CD4-positive, alpha-beta memory T cell (primary cell): ENCODE measurements around the gene HTR7. TPM values are rescaled to one million over a fixed set of nuclear protein-coding genes. Genes with fewer than 3 reads are reported as not detected.
A peak's percentile ranks its signal among the peaks of the same experiment; 100 is the strongest.

Source experiments
- CTCF ChIA-PET: fragments of 350-600 bp; sonication (Branson Sonifier 250); formaldehyde crosslinking; loops from one replicate; lab custom pipeline; 2021; ENCODE audit warnings: inconsistent platforms; ENCODE audit not compliant: partially characterized antibody; lab: Charles Lee
- POLR2A ChIA-PET: fragments of 350-600 bp; sonication (Branson Sonifier 250); formaldehyde crosslinking; loops from one replicate; lab custom pipeline; 2021; ENCODE audit not compliant: partially characterized antibody; lab: Charles Lee
- DNase-seq, 5 donors: peaks; one replicate each; pipeline versions ENCODE4 v3.0.0 to v3.0.0-alpha.2; 2020 to 2022; ENCODE audit warnings: mixed read lengths in 1 of 5
- H3K27ac ChIP-seq: one replicate; pipeline ENCODE4 v1.7.0; 2013; ENCODE audit warnings: low read depth, low read length
- H3K27me3 ChIP-seq: 2 replicates; pipeline ENCODE4 v1.7.0; 2013; ENCODE audit warnings: mild to moderate bottlenecking, low read length, moderate library complexity; ENCODE audit not compliant: insufficient read depth
- H3K36me3 ChIP-seq: 2 replicates; pipeline ENCODE4 v1.7.0; 2013; ENCODE audit warnings: mild to moderate bottlenecking, low read length, moderate library complexity; ENCODE audit not compliant: insufficient read depth
- H3K4me1 ChIP-seq: 2 replicates; pipeline ENCODE4 v1.7.0; 2013; ENCODE audit warnings: mild to moderate bottlenecking, low read length, moderate library complexity; ENCODE audit not compliant: insufficient read depth
- H3K4me3 ChIP-seq, 2 donors: one replicate each; pipeline ENCODE4 v1.7.0; 2013; ENCODE audit warnings: low read length in 2 of 2, mild to moderate bottlenecking in 1 of 2
- H3K9me3 ChIP-seq, 2 donors: one replicate each; pipeline ENCODE4 v1.7.0; 2013; ENCODE audit warnings: low read length in 2 of 2, control low read depth in 1 of 2; ENCODE audit not compliant: control insufficient read depth in 1 of 2
- H3K27ac Mint-ChIP-seq, 7 donors: one replicate each; pipeline ENCODE4 v1.8.0; 2020 to 2021; ENCODE audit warnings: mixed read lengths in 7 of 7, mild to moderate bottlenecking in 6 of 7, inconsistent platforms in 3 of 7, moderate library complexity in 3 of 7
- H3K27me3 Mint-ChIP-seq, 2 donors: one replicate each; pipeline ENCODE4 v1.8.0; 2020 to 2021; ENCODE audit warnings: mixed read lengths in 2 of 2
- H3K36me3 Mint-ChIP-seq, 2 donors: one replicate each; pipeline ENCODE4 v1.8.0; 2020 to 2021; ENCODE audit warnings: mixed read lengths in 2 of 2, inconsistent platforms in 1 of 2, mild to moderate bottlenecking in 1 of 2
- H3K4me1 Mint-ChIP-seq, 4 donors: one replicate each; pipeline ENCODE4 v1.8.0; 2020 to 2021; ENCODE audit warnings: mixed read lengths in 4 of 4, mild to moderate bottlenecking in 1 of 4
- H3K4me3 Mint-ChIP-seq, 8 donors: one replicate each; pipeline ENCODE4 v1.8.0; 2020 to 2021; ENCODE audit warnings: mixed read lengths in 8 of 8, mild to moderate bottlenecking in 7 of 8, moderate library complexity in 6 of 8, inconsistent platforms in 3 of 8
- H3K9me3 Mint-ChIP-seq, 8 donors: one replicate each; pipeline ENCODE4 v1.8.0; 2020 to 2021; ENCODE audit warnings: mixed read lengths in 8 of 8, mild to moderate bottlenecking in 5 of 8, inconsistent platforms in 3 of 8, moderate library complexity in 1 of 8
- intact Hi-C: fragments of 100-400 bp; cut with micrococcal nuclease; formaldehyde crosslinking; loops from one replicate; pipeline ENCODE4 v1.15.1; 2023
- polyA plus RNA-seq, 2 donors: library from polyadenylated mRNA; unstranded; fragments of 300-500 nt; fragmentation: Illumina TruSeq; gene quantifications; one replicate each; pipeline ENCODE4 v1.2.3, GENCODE V29; 2021
- total RNA-seq, 2 experiments: library from RNA; stranded (reverse); gene quantifications; one replicate each; pipeline ENCODE4 v1.2.3, GENCODE V29; 2021

HTR7 gene
- total and polyA plus RNA-seq, 4 experiments from 2014 or later = not detected

DNA sequence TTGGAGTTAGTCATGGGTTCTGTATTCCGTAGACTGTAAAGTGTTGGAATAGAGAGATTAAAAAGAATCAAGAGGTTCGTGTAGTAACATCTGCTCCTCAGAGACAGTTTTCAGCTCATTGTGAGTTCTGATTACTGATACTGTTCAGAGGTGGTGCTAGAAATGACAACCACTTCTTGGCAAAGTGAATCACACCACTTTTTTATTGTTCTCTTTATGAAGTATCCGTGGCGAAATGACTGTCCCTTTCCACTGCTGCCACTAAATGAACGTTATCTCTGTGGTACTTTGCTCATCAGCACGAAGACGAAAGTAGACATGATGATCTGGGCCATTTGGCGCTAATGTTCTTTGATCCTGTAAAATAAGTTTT, 14.8 kb upstream of the HTR7 start:
- Mint-ChIP-seq H3K36me3 (peaks cover 18 to 35% of the 10 kb centered on the region in 2 donors), H3K9me3 (peaks cover 0 to 6% (median 0%) of the 10 kb centered on the region in 8 donors), H3K4me1 (peaks cover 21 to 41% (median 32%) of the 10 kb centered on the region in 4 donors), H3K27me3 (peaks cover 12 to 13% of the 10 kb centered on the region in 2 donors), H3K27ac (peak overlapping the region in 6 of 7 donors; percentile 81 to 96 (median 95)), H3K4me3 (peak overlapping the region; percentile 97 to 100 (median 98))
- Histone ChIP-seq H3K4me3 (peak overlapping the region; percentile 80 to 91), H3K9me3 (no peaks in the 10 kb centered on the region), H3K36me3 (peaks cover 23% of the 10 kb centered on the region), H3K27me3 (no peaks in the 10 kb centered on the region), H3K27ac (peak overlapping the region; percentile 65), H3K4me1 (peaks cover 30% of the 10 kb centered on the region)
- intact Hi-C loops = loop anchor here (1.0 to 10.0 kb wide), 7 partner anchors 290 to 1170 kb away; partner anchors contain the start of genes HECTD2, KIF20B, PCGF5 and PPP1R3C
- DNase-seq = no peak
- CTCF ChIA-PET = interaction anchor here (1.1 to 3.9 kb wide), 7 partner anchors 7 to 378 kb away, joined by 3 to 36 read pairs (median 10); partner anchors contain the start of gene HTR7
- POLR2A ChIA-PET = interaction anchor here (1.5 kb wide), 1 partner anchor 15 kb away, joined by 7 read pairs; the partner anchor contains the start of gene HTR7

DNA sequence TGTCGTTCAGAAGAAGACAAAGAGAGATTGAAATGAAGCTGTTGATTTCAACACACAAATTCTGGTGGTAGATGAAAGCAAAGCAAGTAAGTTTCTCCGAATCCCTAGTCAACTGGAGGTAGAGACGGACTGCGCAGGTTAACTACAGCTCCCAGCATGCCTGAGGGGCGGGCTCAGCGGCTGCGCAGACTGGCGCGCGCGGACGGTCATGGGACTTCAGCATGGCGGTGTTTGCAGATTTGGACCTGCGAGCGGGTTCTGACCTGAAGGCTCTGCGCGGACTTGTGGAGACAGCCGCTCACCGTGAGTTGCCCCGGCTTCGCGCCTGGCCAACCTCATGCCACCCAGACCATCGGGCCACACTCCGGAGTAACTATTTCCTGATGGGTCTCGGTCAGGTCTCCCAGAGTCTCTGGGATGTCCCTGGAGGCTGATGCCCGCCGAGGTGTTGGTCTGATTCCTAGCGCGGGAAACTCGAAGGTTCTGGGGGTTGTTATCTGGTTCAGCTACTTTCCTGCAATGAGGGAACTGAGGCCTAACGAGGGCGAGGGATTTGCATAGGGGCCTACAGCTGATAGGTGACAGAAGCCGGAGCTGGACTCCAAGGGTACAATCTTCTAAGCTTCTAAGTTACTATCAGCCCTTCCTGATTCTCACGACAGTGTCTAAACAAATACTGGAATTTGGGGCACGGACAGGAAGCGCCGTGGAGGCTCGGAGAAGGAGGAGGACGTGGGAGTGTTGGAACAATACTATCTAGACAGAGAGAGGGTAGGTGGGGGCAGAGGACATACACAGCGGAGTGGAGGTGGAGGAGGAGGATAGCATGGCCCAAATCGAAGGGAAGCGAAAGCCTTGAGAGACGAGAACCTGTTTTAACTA, 14.2 kb upstream of the HTR7 start, which contains the start of gene RPP30:
Gene RPP30, plus strand, starts transcription at position 209 of the 882 bp plus-strand sequence. Its CDS starts 13 bp downstream, at position 222.
- Mint-ChIP-seq H3K36me3 (peaks cover 12 to 28% of the 10 kb centered on the region in 2 donors), H3K4me1 (peaks cover 21 to 41% (median 32%) of the 10 kb centered on the region in 4 donors), H3K27ac (peak within 1 kb of the TSS; percentile 81 to 96 (median 95)), H3K27me3 (peaks cover 13 to 18% of the 10 kb centered on the region in 2 donors), H3K4me3 (peak within 1 kb of the TSS; percentile 97 to 100 (median 98)), H3K9me3 (peaks cover 0 to 6% (median 0%) of the 10 kb centered on the region in 8 donors)
- peak; percentile 78 to 81 (median 79) for DNase-seq
- no peaks in the 10 kb centered on the region for H3K27me3 ChIP-seq
- peak within 1 kb of the TSS; percentile 65 for H3K27ac ChIP-seq
- peak within 1 kb of the TSS; percentile 80 to 91 for H3K4me3 ChIP-seq
- peaks cover 19% of the 10 kb centered on the region for H3K36me3 ChIP-seq
- ChIA-PET POLR2A (interaction anchor here (0.8 to 1.5 kb wide), 4 partner anchors 14 to 1171 kb away, joined by 3 to 7 read pairs (median 4); partner anchors contain the start of genes HTR7 and KIF20B), CTCF (interaction anchor here (1.1 to 3.9 kb wide), 9 partner anchors 8 to 506 kb away, joined by 3 to 36 read pairs (median 7); partner anchors contain the start of gene HTR7)
- intact Hi-C loops = loop anchor here (1.0 to 10.0 kb wide), 10 partner anchors 15 to 1419 kb away; partner anchors contain the start of genes CPEB3, HECTD2, KIF20B and MARCHF5
- H3K9me3 ChIP-seq = no peaks in the 10 kb centered on the region
- H3K4me1 ChIP-seq = peaks cover 30% of the 10 kb centered on the region

DNA sequence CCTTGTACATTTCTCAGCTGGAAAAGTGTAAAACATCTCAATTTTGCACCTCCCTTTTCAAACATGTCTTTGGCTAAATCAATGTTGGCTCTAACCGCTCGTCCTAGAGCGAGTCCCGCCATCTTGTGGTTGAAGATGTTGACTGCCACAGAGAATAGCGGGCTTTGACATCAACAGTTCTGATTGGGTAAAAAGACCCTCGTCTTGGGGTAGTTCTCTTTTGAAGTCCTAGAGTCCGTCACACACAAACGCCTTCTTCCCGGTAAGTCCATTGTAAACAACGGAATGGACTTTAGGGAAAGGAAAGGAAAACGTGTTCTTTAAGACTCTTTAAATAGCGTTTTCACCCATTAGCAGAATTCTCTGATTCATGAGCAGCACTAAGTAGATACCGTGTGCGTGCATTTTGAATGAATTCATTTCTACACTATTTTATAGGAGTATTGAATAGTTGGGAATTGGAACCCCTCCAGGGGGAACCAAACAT, 13.5 kb upstream of the HTR7 start:
- peak overlapping the region; percentile 97 to 100 (median 98) for H3K4me3 Mint-ChIP-seq
- H3K27me3 Mint-ChIP-seq = peaks cover 15 to 19% of the 10 kb centered on the region in 2 donors
- Histone ChIP-seq H3K9me3 (no peaks in the 10 kb centered on the region), H3K27me3 (peaks cover 3% of the 10 kb centered on the region), H3K4me3 (peak overlapping the region; percentile 80 to 91), H3K27ac (peak overlapping the region; percentile 65), H3K4me1 (peaks cover 30% of the 10 kb centered on the region), H3K36me3 (peaks cover 14% of the 10 kb centered on the region)
- ChIA-PET POLR2A (interaction anchor here (0.8 to 1.5 kb wide), 4 partner anchors 13 to 1170 kb away, joined by 3 to 7 read pairs (median 4); partner anchors contain the start of genes HTR7 and KIF20B), CTCF (interaction anchor here (1.1 to 3.9 kb wide), 9 partner anchors 8 to 507 kb away, joined by 3 to 36 read pairs (median 7); partner anchors contain the start of gene HTR7)
- intact Hi-C loops = loop anchor here (1.0 to 10.0 kb wide), 9 partner anchors 14 to 1419 kb away; partner anchors contain the start of genes CPEB3, HECTD2, KIF20B and MARCHF5
- peak overlapping the region; percentile 81 to 96 (median 95) for H3K27ac Mint-ChIP-seq
- peaks cover 21 to 41% (median 32%) of the 10 kb centered on the region in 4 donors for H3K4me1 Mint-ChIP-seq
- H3K9me3 Mint-ChIP-seq = peaks cover 0 to 6% (median 0%) of the 10 kb centered on the region in 8 donors
- H3K36me3 Mint-ChIP-seq = peaks cover 5 to 21% of the 10 kb centered on the region in 2 donors
- peak; percentile 37 to 50 (median 48) for DNase-seq

DNA sequence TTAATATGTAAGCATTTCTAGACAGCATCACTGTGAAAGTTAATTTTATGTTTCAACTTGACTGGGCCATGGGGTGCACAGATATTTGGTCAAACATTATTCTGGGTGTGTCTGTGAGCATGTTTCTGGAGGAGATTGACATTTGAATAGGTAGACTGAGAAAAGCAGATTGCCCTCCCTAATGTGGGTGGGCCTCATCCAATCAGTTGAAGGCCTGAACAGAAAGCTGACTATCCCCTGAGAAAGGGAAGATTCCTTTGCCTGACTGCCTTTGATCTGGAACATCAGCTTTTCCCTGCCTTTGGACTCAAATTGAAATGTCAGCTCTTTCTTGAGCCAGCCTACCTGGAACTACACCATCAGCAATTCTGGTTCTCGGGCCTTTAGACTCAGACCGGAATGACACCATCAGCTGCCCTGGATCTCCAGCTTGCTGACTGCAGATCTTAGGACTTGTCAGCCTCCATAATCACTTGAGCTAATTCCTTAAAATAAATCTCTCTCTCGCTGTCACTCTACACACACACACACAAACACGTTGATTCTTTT, 8.3 kb upstream of the HTR7 start:
- POLR2A ChIA-PET = interaction anchor here (0.7 to 1.6 kb wide), 2 partner anchors 10 to 1144 kb away, joined by 3 read pairs; no protein-coding TSS in a partner anchor
- H3K4me3 Mint-ChIP-seq = no peak overlapping the region
- peaks cover 28 to 35% of the 10 kb centered on the region in 2 donors for H3K27me3 Mint-ChIP-seq

DNA sequence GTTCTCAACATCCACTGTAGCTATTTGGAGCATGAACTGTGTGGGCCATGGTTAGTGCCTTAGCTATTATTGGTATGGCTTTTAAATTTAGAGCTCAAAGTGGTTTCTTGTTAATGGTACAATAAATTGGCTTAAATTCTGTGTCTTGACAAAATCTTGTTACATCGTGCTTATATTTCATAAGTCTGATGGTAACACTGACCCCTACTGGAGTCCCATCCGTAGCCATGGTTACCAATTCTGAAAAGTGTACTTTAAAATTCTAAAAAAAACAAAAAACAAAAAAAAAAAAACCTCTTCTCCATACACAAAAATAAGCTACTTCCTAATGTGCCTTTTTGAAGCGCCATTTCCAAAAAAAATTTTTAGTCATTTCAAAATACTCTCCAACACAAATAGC, 7.6 kb upstream of the HTR7 start:
- peaks cover 26 to 35% of the 10 kb centered on the region in 2 donors for H3K27me3 Mint-ChIP-seq
- peak in 1 of 5 donors; percentile 7 for DNase-seq

More for the DNA sequence above, 8.3 kb upstream of the HTR7 start:
- H3K4me1 Mint-ChIP-seq = peaks cover 4 to 9% (median 7%) of the 10 kb centered on the region in 4 donors
- CTCF ChIA-PET = interaction anchor here (0.7 to 3.2 kb wide), 11 partner anchors 9 to 1767 kb away, joined by 3 to 19 read pairs (median 5); partner anchors contain the start of gene HTR7
- peaks cover 0 to 5% (median 0%) of the 10 kb centered on the region in 8 donors for H3K9me3 Mint-ChIP-seq
- Histone ChIP-seq H3K36me3 (no peaks in the 10 kb centered on the region), H3K4me3 (no peak overlapping the region), H3K27ac (no peak overlapping the region), H3K9me3 (no peaks in the 10 kb centered on the region), H3K4me1 (peaks cover 4% of the 10 kb centered on the region), H3K27me3 (peaks cover 9% of the 10 kb centered on the region)
- no peak for DNase-seq
- no peaks in the 10 kb centered on the region for H3K36me3 Mint-ChIP-seq
- intact Hi-C loops = no loop called here
- H3K27ac Mint-ChIP-seq = no peak overlapping the region

DNA sequence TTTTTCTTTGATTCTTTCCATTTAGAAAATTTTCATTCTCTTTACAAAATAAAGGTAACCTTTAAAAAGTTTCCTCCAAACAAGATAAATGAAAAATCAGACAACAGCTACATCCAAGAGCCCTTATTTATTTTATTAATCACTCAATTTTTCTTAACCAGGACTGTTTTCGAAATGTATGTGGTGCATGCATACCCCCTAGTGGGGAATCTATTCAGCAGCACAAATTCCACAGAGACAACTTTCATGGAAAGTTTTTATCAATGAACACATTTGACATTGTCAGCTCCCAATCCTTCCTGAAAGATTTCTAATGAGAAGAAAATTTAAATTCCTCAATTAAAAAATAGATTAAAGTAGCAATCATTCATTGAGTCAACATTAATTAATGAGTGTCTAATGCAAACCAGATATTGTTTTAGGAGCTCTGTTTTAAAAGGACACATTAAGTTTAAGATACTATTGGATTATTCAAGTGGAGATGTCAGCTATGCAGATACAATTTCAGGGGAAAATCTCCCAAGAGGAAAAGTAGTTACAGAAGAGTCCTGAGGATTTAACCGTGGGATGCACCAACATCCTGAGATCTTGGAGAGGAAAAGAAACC, 5.2 kb upstream of the HTR7 start:
- H3K4me3 ChIP-seq = no peak overlapping the region
- ChIA-PET POLR2A (no interaction called here), CTCF (interaction anchor here (1.1 to 2.3 kb wide), 7 partner anchors 10 to 1072 kb away, joined by 3 to 10 read pairs (median 3); partner anchors contain the start of gene RPP30)
- H3K4me1 Mint-ChIP-seq = peaks cover 0 to 6% (median 3%) of the 10 kb centered on the region in 4 donors
- H3K9me3 ChIP-seq = no peaks in the 10 kb centered on the region
- no peaks in the 10 kb centered on the region for H3K4me1 ChIP-seq
- peaks cover 15% of the 10 kb centered on the region for H3K27me3 ChIP-seq
- H3K9me3 Mint-ChIP-seq = no peaks in the 10 kb centered on the region
- H3K36me3 ChIP-seq = no peaks in the 10 kb centered on the region
- H3K27ac ChIP-seq = no peak overlapping the region
- H3K4me3 Mint-ChIP-seq = no peak overlapping the region
- intact Hi-C loops = loop anchor here (1.0 kb wide), 2 partner anchors 112 to 1070 kb away; no protein-coding TSS in a partner anchor
- no peak overlapping the region for H3K27ac Mint-ChIP-seq
- peaks cover 21 to 29% of the 10 kb centered on the region in 2 donors for H3K27me3 Mint-ChIP-seq
- H3K36me3 Mint-ChIP-seq = peaks cover 0 to 1% of the 10 kb centered on the region in 2 donors
- peak in 3 of 5 donors; percentile 10 to 26 (median 14) for DNase-seq

More for the DNA sequence above, 7.6 kb upstream of the HTR7 start:
- Histone ChIP-seq H3K4me3 (no peak overlapping the region), H3K27ac (no peak overlapping the region), H3K4me1 (no peaks in the 10 kb centered on the region), H3K27me3 (peaks cover 9% of the 10 kb centered on the region), H3K36me3 (no peaks in the 10 kb centered on the region), H3K9me3 (no peaks in the 10 kb centered on the region)
- Mint-ChIP-seq H3K36me3 (no peaks in the 10 kb centered on the region), H3K4me3 (no peak overlapping the region), H3K9me3 (peaks cover 0 to 5% (median 0%) of the 10 kb centered on the region in 8 donors), H3K27ac (no peak overlapping the region), H3K4me1 (peaks cover under 1 to 2% (median 1%) of the 10 kb centered on the region in 4 donors)
- intact Hi-C loops = no loop called here
- POLR2A ChIA-PET = interaction anchor here (0.7 to 1.6 kb wide), 2 partner anchors 11 to 1145 kb away, joined by 3 read pairs; no protein-coding TSS in a partner anchor
- CTCF ChIA-PET = interaction anchor here (0.7 to 3.2 kb wide), 11 partner anchors 9 to 1767 kb away, joined by 3 to 19 read pairs (median 5); partner anchors contain the start of gene HTR7
